Activated T-cell treated with anti-CD3 and anti-CD28 coated beads, Interleukin-2, amount 50 U/mL, for 24 hours (primary cell): Measurements from ENCODE around the gene TTYH3.

Experiments
- DNase-seq: peaks from one replicate; pipeline ENCODE4 v3.0.0-alpha.2; 2020
- H3K27ac Mint-ChIP-seq: 2 replicates; pipeline ENCODE4 v1.8.0; 2020; ENCODE audit warnings: mild to moderate bottlenecking, mixed read lengths
- H3K27me3 Mint-ChIP-seq: 2 replicates; pipeline ENCODE4 v1.8.0; 2020; ENCODE audit warnings: mixed read lengths
- H3K36me3 Mint-ChIP-seq: 2 replicates; pipeline ENCODE4 v1.8.0; 2020; ENCODE audit warnings: low read depth, mixed read lengths
- H3K4me1 Mint-ChIP-seq: 2 replicates; pipeline ENCODE4 v1.8.0; 2020; ENCODE audit warnings: low read depth, mixed read lengths
- H3K4me3 Mint-ChIP-seq: 2 replicates; pipeline ENCODE4 v1.8.0; 2020; ENCODE audit warnings: mild to moderate bottlenecking, moderate library complexity, mixed read lengths
- H3K9me3 Mint-ChIP-seq: 2 replicates; pipeline ENCODE4 v1.8.0; 2020; ENCODE audit warnings: mixed read lengths

The TTYH3 gene

DNA sequence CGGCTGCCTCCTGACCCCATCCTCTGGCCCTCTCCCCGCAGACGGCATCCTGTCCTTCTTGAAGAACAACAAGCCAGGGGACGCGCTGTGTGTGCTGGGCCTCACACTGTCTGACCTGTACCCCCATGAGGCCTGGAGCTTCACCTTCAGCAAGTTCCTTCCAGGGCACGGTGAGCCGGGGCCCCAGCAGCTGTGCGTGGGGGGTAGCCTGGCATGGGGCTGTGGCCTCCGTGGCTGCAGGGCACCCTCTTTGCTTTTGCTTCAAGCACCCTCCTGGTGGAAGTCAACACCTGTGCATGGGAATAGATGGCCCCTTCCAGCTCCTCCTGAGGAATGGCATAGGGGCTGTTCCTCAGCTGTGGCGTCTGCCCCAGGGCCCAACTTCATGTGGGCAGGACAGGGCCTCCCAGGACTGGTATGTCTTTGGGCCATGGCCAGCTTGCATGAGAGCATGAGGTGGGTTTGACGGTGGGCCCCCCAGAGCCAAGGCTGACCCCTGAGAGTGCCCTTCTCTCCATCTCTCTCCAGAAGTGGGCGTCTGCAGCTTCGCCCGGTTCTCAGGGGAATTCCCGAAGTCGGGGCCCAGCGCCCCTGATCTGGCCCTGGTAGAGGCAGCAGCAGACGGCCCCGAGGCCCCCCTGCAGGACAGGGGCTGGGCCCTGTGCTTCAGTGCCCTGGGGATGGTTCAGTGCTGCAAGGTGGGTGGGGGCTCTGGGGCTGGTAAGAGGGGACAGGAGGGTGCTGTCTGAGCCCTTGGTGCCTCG is 76.9 kb downstream of the TTYH3 start:
- no peak overlapping the region for H3K4me3 Mint-ChIP-seq

DNA sequence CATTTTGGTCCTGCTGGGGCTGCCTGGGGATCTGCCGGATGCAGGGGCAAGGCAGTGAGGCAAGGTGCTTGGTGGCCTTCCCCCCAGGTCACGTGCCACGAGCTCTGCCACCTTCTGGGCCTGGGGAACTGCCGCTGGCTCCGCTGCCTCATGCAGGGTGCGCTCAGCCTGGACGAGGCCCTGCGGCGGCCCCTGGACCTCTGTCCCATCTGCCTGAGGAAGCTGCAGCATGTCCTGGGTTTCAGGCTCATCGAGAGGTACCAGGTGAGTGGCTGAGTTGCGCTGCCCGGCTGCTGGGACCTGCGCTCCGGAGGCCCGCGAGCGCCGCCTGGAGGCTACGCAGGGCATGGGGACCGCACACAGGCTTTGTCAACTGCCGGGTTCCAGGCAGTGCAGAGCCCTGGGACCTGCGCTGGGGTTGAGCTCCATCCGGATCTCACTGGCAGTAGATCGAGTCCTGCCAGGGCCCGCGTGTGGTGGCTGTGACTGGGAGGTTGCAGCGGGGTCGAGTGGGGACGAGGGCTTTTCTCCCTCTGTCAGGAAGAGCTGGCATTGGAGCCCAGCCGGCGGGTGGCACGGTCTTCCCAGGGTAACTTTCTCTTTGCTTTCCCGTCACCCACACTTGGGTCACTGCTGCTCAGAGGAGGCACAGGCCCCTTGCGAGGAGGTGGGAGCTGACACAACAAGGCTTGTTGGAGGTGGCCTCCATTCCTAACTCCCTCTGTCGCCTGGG is 77.9 kb downstream of the TTYH3 start:
- peak overlapping the region; percentile 49 for H3K4me3 Mint-ChIP-seq
- no peaks in the 10 kb centered on the region for H3K36me3 Mint-ChIP-seq
- H3K27ac Mint-ChIP-seq = peak overlapping the region; percentile 40
- H3K9me3 Mint-ChIP-seq = no peaks in the 10 kb centered on the region
- H3K4me1 Mint-ChIP-seq = peaks cover 26% of the 10 kb centered on the region
- peaks cover 14% of the 10 kb centered on the region for H3K27me3 Mint-ChIP-seq
- DNase-seq = peak; percentile 87

More for the DNA sequence above, 76.9 kb downstream of the TTYH3 start:
- H3K4me1 Mint-ChIP-seq = peaks cover 23% of the 10 kb centered on the region
- H3K9me3 Mint-ChIP-seq = no peaks in the 10 kb centered on the region
- DNase-seq = no peak
- H3K27me3 Mint-ChIP-seq = peaks cover 4% of the 10 kb centered on the region
- H3K36me3 Mint-ChIP-seq = no peaks in the 10 kb centered on the region
- no peak overlapping the region for H3K27ac Mint-ChIP-seq

DNA sequence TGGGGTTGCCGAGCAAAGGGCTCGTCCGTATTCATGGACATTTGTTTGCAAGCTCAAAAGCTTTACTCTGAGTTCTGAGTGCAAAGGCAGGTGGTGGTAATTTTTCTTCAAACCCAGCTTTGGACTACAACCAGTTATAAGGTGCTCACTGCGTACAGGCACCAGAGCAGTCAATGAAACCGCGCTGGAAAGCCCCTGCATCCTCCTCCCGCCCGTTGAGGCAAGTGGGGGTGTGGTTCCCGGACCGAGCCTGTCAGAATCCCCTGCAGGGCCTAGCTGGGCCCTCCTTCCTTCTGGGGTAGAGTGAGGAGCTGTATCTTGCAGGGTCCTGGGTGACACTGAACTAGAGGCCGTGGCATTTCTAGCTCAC is 78.5 kb downstream of the TTYH3 start:
- Mint-ChIP-seq H3K9me3 (no peaks in the 10 kb centered on the region), H3K27me3 (peaks cover 20% of the 10 kb centered on the region), H3K36me3 (no peaks in the 10 kb centered on the region), H3K27ac (peak overlapping the region; percentile 40), H3K4me1 (peaks cover 32% of the 10 kb centered on the region), H3K4me3 (peak overlapping the region; percentile 49)
- DNase-seq = peak; percentile 57

DNA sequence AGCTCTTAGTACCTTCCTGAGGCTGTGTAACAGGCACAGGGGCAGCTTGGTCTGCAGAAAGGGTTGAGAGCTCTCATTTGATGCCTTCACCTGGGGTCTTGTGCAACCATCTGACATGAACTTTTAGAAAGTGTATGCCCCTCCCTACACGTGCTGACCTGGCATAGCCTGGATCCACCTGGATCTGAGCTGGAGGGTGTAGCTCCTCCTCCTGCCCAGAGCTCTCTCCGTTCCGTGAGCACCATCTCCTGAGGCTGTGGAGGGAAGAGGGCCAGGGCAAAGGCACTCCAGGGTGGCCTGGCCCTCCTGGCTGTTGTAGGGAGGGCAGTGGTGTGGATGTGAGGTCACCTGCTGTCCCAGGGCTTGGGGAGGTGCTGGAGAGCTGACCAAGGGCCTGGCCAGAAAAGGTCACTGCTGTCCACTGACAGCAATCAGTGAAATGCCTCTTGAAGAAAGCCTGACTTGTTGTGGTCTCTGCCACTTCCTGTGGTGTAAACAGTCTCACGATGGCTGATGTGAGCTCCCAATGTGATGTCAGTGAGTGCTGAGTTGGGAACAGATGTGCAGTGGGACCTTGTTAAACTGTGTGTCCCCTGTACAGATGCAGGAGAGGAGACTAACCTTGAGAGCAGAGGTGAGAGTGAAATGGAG is 79.2 kb downstream of the TTYH3 start:
- DNase-seq = no peak
- Mint-ChIP-seq H3K27ac (peak overlapping the region; percentile 15), H3K9me3 (no peaks in the 10 kb centered on the region), H3K4me1 (peaks cover 39% of the 10 kb centered on the region), H3K36me3 (no peaks in the 10 kb centered on the region), H3K4me3 (peak overlapping the region; percentile 2), H3K27me3 (peaks cover 23% of the 10 kb centered on the region)

DNA sequence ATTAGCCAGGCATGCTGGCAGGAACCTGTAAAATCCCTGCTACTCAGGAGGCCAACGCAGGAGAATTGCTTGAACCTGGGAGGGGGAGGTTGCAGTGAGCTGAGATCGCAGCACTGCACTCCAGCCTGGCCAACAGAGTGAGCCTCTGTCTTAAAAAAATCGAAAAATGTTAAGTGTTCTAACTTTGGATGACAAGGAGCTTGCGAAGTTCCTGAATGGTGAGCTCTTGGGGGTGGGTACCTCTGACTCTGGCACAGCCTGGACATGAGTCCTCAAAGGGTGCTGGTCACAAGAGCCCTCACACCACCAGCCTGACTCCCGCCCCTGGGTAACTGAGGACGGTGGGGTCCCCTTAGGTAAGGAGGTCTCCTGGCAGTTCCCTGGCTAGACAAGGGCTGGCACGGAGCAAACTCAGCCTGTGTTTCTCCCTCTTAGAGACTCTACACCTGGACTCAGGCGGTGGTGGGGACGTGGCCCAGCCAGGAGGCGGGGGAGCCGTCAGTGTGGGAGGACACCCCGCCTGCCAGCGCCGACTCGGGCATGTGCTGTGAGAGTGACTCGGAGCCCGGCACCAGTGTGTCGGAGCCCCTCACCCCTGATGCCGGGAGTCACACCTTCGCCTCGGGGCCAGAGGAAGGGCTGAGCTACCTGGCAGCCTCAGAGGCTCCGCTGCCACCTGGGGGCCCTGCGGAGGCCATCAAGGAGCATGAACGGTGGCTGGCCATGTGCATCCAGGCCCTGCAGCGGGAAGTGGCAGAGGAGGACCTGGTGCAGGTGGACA is 80.3 kb downstream of the TTYH3 start:
- no peaks in the 10 kb centered on the region for H3K9me3 Mint-ChIP-seq
- peaks cover 26% of the 10 kb centered on the region for H3K27me3 Mint-ChIP-seq
- H3K4me3 Mint-ChIP-seq = no peak overlapping the region
- no peaks in the 10 kb centered on the region for H3K36me3 Mint-ChIP-seq
- peaks cover 50% of the 10 kb centered on the region for H3K4me1 Mint-ChIP-seq
- H3K27ac Mint-ChIP-seq = no peak overlapping the region
- no peak for DNase-seq

DNA sequence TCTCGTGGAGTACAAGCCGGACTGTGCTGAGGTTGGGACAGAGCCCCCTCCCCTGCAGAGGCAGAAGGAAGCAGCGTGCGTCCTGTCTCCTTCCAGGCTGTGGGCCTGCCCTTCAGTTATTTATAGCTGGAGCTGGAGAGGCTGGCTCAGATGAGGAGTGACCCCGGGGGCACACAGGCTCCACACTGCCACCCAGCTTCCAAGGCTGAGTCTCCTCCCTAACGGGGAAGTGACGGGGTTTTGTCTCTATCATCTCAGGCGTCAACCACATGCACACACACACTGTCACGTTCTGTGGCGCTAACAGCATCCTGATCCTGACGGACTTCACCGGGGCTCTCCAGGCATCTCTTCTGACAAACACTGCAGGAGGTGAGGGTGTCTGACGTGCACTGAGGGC is 81.6 kb downstream of the TTYH3 start:
- no peaks in the 10 kb centered on the region for H3K9me3 Mint-ChIP-seq
- H3K36me3 Mint-ChIP-seq = no peaks in the 10 kb centered on the region
- no peak for DNase-seq
- peaks cover 63% of the 10 kb centered on the region for H3K4me1 Mint-ChIP-seq
- H3K27ac Mint-ChIP-seq = no peak overlapping the region
- H3K4me3 Mint-ChIP-seq = no peak overlapping the region
- peaks cover 26% of the 10 kb centered on the region for H3K27me3 Mint-ChIP-seq

DNA sequence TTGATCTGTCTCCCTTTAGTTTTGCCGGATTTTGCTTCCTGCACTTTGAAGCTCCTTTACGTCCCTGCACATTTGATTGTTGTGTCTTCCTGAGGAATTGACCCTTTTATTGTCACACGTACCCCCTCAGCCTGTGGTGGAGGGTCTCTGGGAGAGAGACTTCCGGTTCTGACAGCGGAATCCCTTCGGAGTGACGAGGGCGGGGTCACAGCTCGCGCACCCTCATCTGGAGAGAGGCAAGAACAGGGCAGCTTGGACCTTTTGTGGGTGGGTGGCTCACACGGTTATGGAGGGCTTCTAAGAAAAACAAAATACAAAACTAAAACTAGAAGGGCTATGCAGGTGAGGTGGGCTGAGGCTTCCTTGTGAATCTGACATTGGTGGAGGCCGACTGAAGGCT is 82.2 kb downstream of the TTYH3 start:
- Mint-ChIP-seq H3K9me3 (no peaks in the 10 kb centered on the region), H3K27me3 (peaks cover 26% of the 10 kb centered on the region), H3K36me3 (no peaks in the 10 kb centered on the region), H3K4me1 (peaks cover 69% of the 10 kb centered on the region), H3K27ac (no peak overlapping the region), H3K4me3 (no peak overlapping the region)
- no peak for DNase-seq
